HCT116 (cell line): Measurements from ENCODE around the gene PADI2. TPM values are rescaled to one million over a fixed set of nuclear protein-coding genes. Genes with fewer than 3 reads are reported as not detected.

ENCODE experiments used
- ATAC-seq: fragments of 200-7000 bp; cut with Tn5 transposase; 2 replicates; pipeline ENCODE4 v1.9.1; 2020; ENCODE audit warnings: mild to moderate bottlenecking, moderate library complexity
- BruUV-seq: library from RNA; stranded (reverse); fragments of 400-500 nt; replicated peaks from 2 replicates; lab custom pipeline; 2021; lab: Mats Ljungman, UMichigan
- CTCF ChIA-PET: fragments of 300-600 bp; sonication (Branson Sonifier 250); formaldehyde crosslinking; loops from one replicate; lab custom pipeline; 2021; ENCODE audit warnings: antibody characterized with exemption; lab: Charles Lee
- POLR2A ChIA-PET: fragments of 300-600, 350-600 bp; sonication (Branson Sonifier 250); formaldehyde crosslinking; loops from one replicate; lab custom pipeline; 2021; ENCODE audit warnings: antibody characterized with exemption; lab: Charles Lee
- RAD21 ChIA-PET, 2 experiments: fragments of 300-600 bp; sonication (Branson Sonifier 250); formaldehyde crosslinking; loops; one replicate each; lab custom pipeline; 2023; ENCODE audit warnings: low total read pairs in 2 of 2; ENCODE audit not compliant: uncharacterized antibody in 2 of 2, unreplicated experiment in 2 of 2, low non-redundant PET in 1 of 2; lab: Charles Lee
- DNase-seq: peaks from one replicate; pipeline ENCODE4 v3.0.0-alpha.2; 2010; ENCODE audit warnings: low read depth, low spot score
- H2AFZ ChIP-seq: fragments of 200-600 bp; shearing (Covaris generic), sonication (generic); 2 replicates; pipeline ENCODE4 v1.6.1; 2017; ENCODE audit warnings: low read depth, mixed run types, mixed read lengths, antibody characterized with exemption, low read length; ENCODE audit not compliant: poor library complexity, severe bottlenecking
- H3K27ac ChIP-seq: 2 replicates; pipeline ENCODE4 v1.5.1; 2012; ENCODE audit warnings: low read depth, low read length
- H3K27me3 ChIP-seq: fragments of 200-600 bp; sonication (generic); 2 replicates; pipeline ENCODE4 v1.6.1; 2016; ENCODE audit warnings: mixed run types, low read length, mixed read lengths; ENCODE audit not compliant: insufficient read depth
- H3K36me3 ChIP-seq, 2 experiments: fragments of 200-500 bp in 1 of 2; fragments of 200-600 bp in 1 of 2; sonication (Bioruptor generic) in 1 of 2; sonication (generic) in 1 of 2; 2 replicates each; pipeline versions ENCODE4 v1.5.1 to v1.6.1; 2014 to 2016; ENCODE audit warnings: low read length in 2 of 2, inconsistent platforms in 1 of 2, mixed read lengths in 1 of 2, mixed run types in 1 of 2; ENCODE audit not compliant: insufficient read depth in 2 of 2, control insufficient read depth in 1 of 2
- H3K4me1 ChIP-seq, 2 experiments: fragments of 200-600 bp in 1 of 2; sonication (generic) in 1 of 2; 2 replicates each; pipeline versions ENCODE4 v1.5.1 to v1.6.1; 2012 to 2017; ENCODE audit warnings: low read length in 2 of 2, inconsistent platforms in 1 of 2, mild to moderate bottlenecking in 1 of 2, mixed read lengths in 1 of 2, mixed run types in 1 of 2, moderate library complexity in 1 of 2; ENCODE audit not compliant: insufficient read depth in 2 of 2, control insufficient read depth in 1 of 2
- H3K4me2 ChIP-seq: fragments of 200-600 bp; sonication (generic); 2 replicates; pipeline ENCODE4 v1.6.1; 2017; ENCODE audit warnings: mixed run types, low read length, mixed read lengths
- H3K4me3 ChIP-seq, 2 experiments: fragments of 200-600 bp in 1 of 2; sonication (generic) in 1 of 2; replicated peaks in 1 of 2; 2 replicates each; pipeline ENCODE4 v1.5.1; 2011 to 2016; ENCODE audit warnings: low read length in 2 of 2, control low read depth in 1 of 2, low read depth in 1 of 2, mild to moderate bottlenecking in 1 of 2, mixed read lengths in 1 of 2, mixed run types in 1 of 2
- H3K79me2 ChIP-seq: fragments of 200-600 bp; sonication (generic); 2 replicates; pipeline ENCODE4 v1.6.1; 2017; ENCODE audit warnings: mild to moderate bottlenecking, mixed run types, low read length, moderate library complexity, mixed read lengths; ENCODE audit not compliant: insufficient read depth
- H3K9ac ChIP-seq: fragments of 200-600 bp; sonication (generic); 2 replicates; pipeline ENCODE4 v1.6.1; 2016; ENCODE audit warnings: low read length, mixed read lengths
- H3K9me2 ChIP-seq: fragments of 200-600 bp; sonication (generic), shearing (Covaris generic); 2 replicates; pipeline ENCODE4 v1.6.1; 2017; ENCODE audit warnings: mixed run types, mild to moderate bottlenecking, moderate library complexity; ENCODE audit not compliant: insufficient read depth
- H3K9me3 ChIP-seq, 2 experiments: fragments of 200-500 bp in 1 of 2; fragments of 200-600 bp in 1 of 2; sonication (Bioruptor generic) in 1 of 2; sonication (generic) in 1 of 2; 2 replicates each; pipeline ENCODE4 v1.6.1; 2014 to 2017; ENCODE audit warnings: low read length in 2 of 2, mixed read lengths in 2 of 2, inconsistent platforms in 1 of 2, low read depth in 1 of 2, mild to moderate bottlenecking in 1 of 2, mixed run types in 1 of 2, moderate library complexity in 1 of 2; ENCODE audit not compliant: control insufficient read depth in 1 of 2, insufficient read depth in 1 of 2
- H4K20me1 ChIP-seq: fragments of 200-600 bp; sonication (generic), shearing (Covaris generic); 2 replicates; pipeline ENCODE4 v1.6.1; 2017; ENCODE audit warnings: mixed run types, mild to moderate bottlenecking, moderate library complexity; ENCODE audit not compliant: insufficient read depth
- CTCF ChIP-seq, 3 experiments: fragments of 200-600 bp in 1 of 3; sonication (generic) in 1 of 3; IDR thresholded peaks in 2 of 3; conservative IDR thresholded peaks in 1 of 3; 2 replicates each; pipeline ENCODE4 v1.5.1; 2012 to 2017; ENCODE audit warnings: low read depth in 2 of 3, low read length in 2 of 3, antibody characterized with exemption in 1 of 3, borderline replicate concordance in 1 of 3, control low read depth in 1 of 3, mild to moderate bottlenecking in 1 of 3, mixed read lengths in 1 of 3, mixed run types in 1 of 3, moderate library complexity in 1 of 3; ENCODE audit not compliant: insufficient read depth in 1 of 3
- EZH2 ChIP-seq: fragments of 200-600 bp; sonication (generic); IDR thresholded peaks from 2 replicates; pipeline ENCODE4 v1.6.1; 2017; ENCODE audit warnings: antibody characterized with exemption, mixed run types
- POLR2A ChIP-seq: IDR thresholded peaks from 2 replicates; pipeline ENCODE4 v1.7.0; 2011; ENCODE audit warnings: borderline replicate concordance; ENCODE audit not compliant: insufficient read depth, insufficient read length; ENCODE audit errors: extremely low read depth
- RAD21 ChIP-seq: IDR thresholded peaks from 2 replicates; pipeline ENCODE4 v1.6.1; 2012; ENCODE audit warnings: low read depth, mild to moderate bottlenecking
- YY1 ChIP-seq: IDR thresholded peaks from 2 replicates; pipeline ENCODE4 v1.6.1; 2011; ENCODE audit warnings: low read length, low read depth, moderate library complexity, mild to moderate bottlenecking; ENCODE audit not compliant: insufficient replicate concordance; ENCODE audit errors: extremely low read depth
- intact Hi-C: fragments of 100-400 bp; cut with micrococcal nuclease; formaldehyde crosslinking; loops from 2 replicates; pipeline ENCODE4 v1.10.0; 2022
- total RNA-seq: library from RNA; stranded (reverse); gene quantifications from one replicate; pipeline ENCODE4 v1.2.1, GENCODE V29; 2021; ENCODE audit not compliant: unreplicated experiment

PADI2 gene
- total RNA-seq, 1 experiment from 2014 or later, result 2.7 TPM

DNA sequence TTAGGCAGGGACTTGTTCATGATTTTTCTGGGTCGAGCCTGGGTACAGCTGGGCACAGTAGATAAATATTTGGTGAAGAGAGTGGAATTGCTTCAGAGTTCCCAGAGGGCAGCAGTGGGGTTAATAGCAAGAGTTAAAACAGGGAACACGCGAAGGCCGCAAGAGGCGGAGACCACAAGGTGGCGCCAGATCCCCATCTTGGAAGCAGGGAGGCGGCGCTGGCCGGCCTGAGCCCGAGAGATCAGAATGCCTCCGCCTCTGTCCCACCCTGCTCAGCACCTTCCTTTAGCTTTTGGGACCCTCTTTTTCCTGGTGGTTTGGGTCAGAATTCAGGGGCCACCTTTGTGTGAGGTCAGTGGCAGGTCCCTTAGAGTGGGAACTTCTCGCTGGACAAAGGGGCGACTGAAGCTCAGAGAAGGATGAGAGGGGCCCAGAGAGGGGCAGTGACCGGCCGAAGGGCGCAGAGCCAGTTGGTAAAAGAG is 6.5 kb upstream of the PADI2 start:
- H3K36me3 ChIP-seq, result no peaks in the 10 kb centered on the region
- peak; percentile 88 for ATAC-seq
- DNase-seq, result peak; percentile 70
- no peak overlapping the region for H3K9ac ChIP-seq
- ChIA-PET CTCF (interaction anchor here (0.7 to 4.9 kb wide), 11 partner anchors 63 to 281 kb away, joined by 3 to 71 read pairs (median 3); partner anchors contain the start of gene PADI3), RAD21 (interaction anchor here (0.7 to 2.0 kb wide), 6 partner anchors 108 to 148 kb away, joined by 3 to 20 read pairs (median 7); no protein-coding TSS in a partner anchor), POLR2A (interaction anchor here (2.0 kb wide), 1 partner anchor 114 kb away, joined by 6 read pairs; no protein-coding TSS in a partner anchor)
- H3K4me1 ChIP-seq, result peaks cover 14 to 38% of the 10 kb centered on the region in 2 experiments
- TF ChIP-seq YY1 (no peak), RAD21 (peak; percentile 100), EZH2 (no peak), CTCF (IDR thresholded peaks at IDR 0.05 in 2 of 3, conservative IDR thresholded peaks at IDR 0.05 in 1 of 3; ENCODE audit: borderline replicate concordance in 1 of 3, insufficient read depth in 1 of 3, low read depth in 2 of 3, low read length in 2 of 3) (peak; percentile 92 to 99 (median 94)), POLR2A (no peak)
- BruUV-seq, result no TSS peak
- H3K4me3 ChIP-seq, result no peak overlapping the region
- H3K27me3 ChIP-seq, result no peaks in the 10 kb centered on the region
- peak overlapping the region; percentile 56 for H3K4me2 ChIP-seq
- no peaks in the 10 kb centered on the region for H3K9me2 ChIP-seq
- H3K79me2 ChIP-seq, result no peaks in the 10 kb centered on the region
- H4K20me1 ChIP-seq, result no peaks in the 10 kb centered on the region
- H3K9me3 ChIP-seq, result no peaks in the 10 kb centered on the region
- H3K27ac ChIP-seq, result no peak overlapping the region
- intact Hi-C loops, result loop anchor here (1.0 to 10.0 kb wide), 6 partner anchors 67 to 281 kb away; partner anchors contain the start of gene PADI6
- H2AFZ ChIP-seq, result peak overlapping the region; percentile 77
